Spleen (tissue), 11 donors: ENCODE measurements around the gene HSPA12A. TPM values are rescaled to one million over a fixed set of nuclear protein-coding genes. Genes with fewer than 3 reads are reported as not detected.

ENCODE experiments used
- DNase-seq: peaks from one replicate; pipeline ENCODE4 v3.0.0-alpha.2; 2020
- H3K27ac ChIP-seq, 8 donors: fragments of 200-600 bp; sonication (generic) in 7 of 8; 1 replicate in 4 of 8; 2 replicates in 4 of 8; pipeline versions ENCODE4 v1.5.0 to v1.8.0; 2016 to 2021; ENCODE audit warnings: inconsistent platforms in 4 of 8, mild to moderate bottlenecking in 4 of 8, moderate library complexity in 1 of 8
- H3K27me3 ChIP-seq, 7 donors: fragments of 200-600 bp; sonication (generic) in 6 of 7; replicated peaks in 1 of 7; 1 replicate in 4 of 7; 2 replicates in 3 of 7; pipeline versions ENCODE4 v1.5.0 to v1.8.0; 2016 to 2021; ENCODE audit warnings: inconsistent platforms in 3 of 7, mild to moderate bottlenecking in 1 of 7
- H3K36me3 ChIP-seq, 6 donors: fragments of 200-600 bp; sonication (generic) in 5 of 6; 1 replicate in 4 of 6; 2 replicates in 2 of 6; pipeline versions ENCODE4 v1.5.0 to v1.8.0; 2016 to 2021; ENCODE audit warnings: inconsistent platforms in 2 of 6
- H3K4me1 ChIP-seq, 6 donors: fragments of 200-600 bp; sonication (generic) in 5 of 6; 1 replicate in 3 of 6; 2 replicates in 3 of 6; pipeline versions ENCODE4 v1.5.0 to v1.8.0; 2016 to 2021; ENCODE audit warnings: inconsistent platforms in 3 of 6
- H3K4me3 ChIP-seq, 8 donors: fragments of 200-600 bp; sonication (generic) in 7 of 8; 1 replicate in 4 of 8; 2 replicates in 4 of 8; pipeline versions ENCODE4 v1.5.0 to v1.8.0; 2016 to 2021; ENCODE audit warnings: inconsistent platforms in 4 of 8, mild to moderate bottlenecking in 4 of 8, moderate library complexity in 2 of 8
- H3K9me3 ChIP-seq, 8 donors: fragments of 200-600 bp; sonication (generic) in 7 of 8; 1 replicate in 4 of 8; 2 replicates in 4 of 8; pipeline versions ENCODE4 v1.5.0 to v1.8.0; 2016 to 2021; ENCODE audit warnings: inconsistent platforms in 4 of 8
- POLR2A ChIP-seq, 3 donors: fragments of 450-650 bp; IDR thresholded peaks; one replicate each; pipeline ENCODE4 v1.5.1; 2017; ENCODE audit warnings: antibody characterized with exemption in 3 of 3, mild to moderate bottlenecking in 1 of 3
- POLR2AphosphoS5 ChIP-seq, 3 donors: sonication (generic); formaldehyde crosslinking; IDR thresholded peaks; one replicate each; pipeline ENCODE4 v1.5.1; 2017; ENCODE audit warnings: antibody characterized with exemption in 3 of 3
- WGBS, 5 donors: extraction: QIAGEN DNeasy Blood & Tissue Kit in 3 of 5; methylation state at CpG; one replicate each; pipeline versions ENCODE4 v1.1.5 to v1.1.7; 2013 to 2018; 5-methylcytosine and 5-hydroxymethylcytosine counted together
- intact Hi-C: fragments of 100-400 bp; cut with DNase I; formaldehyde crosslinking; loops from one replicate; pipeline ENCODE4 v1.15.0; 2023; ENCODE audit warnings: low total_unique reads
- polyA plus RNA-seq, 3 donors: library from polyadenylated mRNA; stranded (reverse); fragments of 200-250 nt; gene quantifications; one replicate each; pipeline ENCODE4 v1.2.1, GENCODE V29; 2013
- total RNA-seq, 7 donors: library from RNA; depleted of rRNA in 3 of 7; stranded (reverse); fragments of >200 nt in 3 of 7; fragmentation: NEBNext Ultra II Directional in 4 of 7; extraction: Animal tissue kit (Norgen Biotek cat#: 25700) in 4 of 7; gene quantifications; one replicate each; pipeline versions ENCODE4 v1.1.0 to v1.2.1, GENCODE V29; 2016 to 2021
- TF ChIP-seq, protein P1 (sequence below), 11 experiments: fragments of 200-600 bp in 7 of 11; fragments of 450-650 bp in 4 of 11; sonication (generic) in 4 of 11; IDR thresholded peaks in 8 of 11; conservative IDR thresholded peaks in 3 of 11; 1 replicate in 7 of 11; 2 replicates in 4 of 11; pipeline versions ENCODE4 v1.4.0 to v1.8.0; 2016 to 2021; ENCODE audit warnings: antibody characterized with exemption in 11 of 11, inconsistent platforms in 4 of 11, mild to moderate bottlenecking in 1 of 11
- donor health status: healthy with polysubstance abuse.
- donor health status: DM: no; HTN: no; CAD: no; lungs with moderate emphysema.
- donor health status: DM: no; HTN: no; CAD: no.
- donor health status: Bipolar disorder and iron deficiency.
- donor health status: healthy.
- donor health status: DM: no; HTN: no; CAD: no.
- donor health status: DM: yes; HTN: yes; CAD: no.

Gene HSPA12A
- total and polyA plus RNA-seq, 10 donors, result 1.5 to 16.5 (median 6.9) TPM

- Histone ChIP-seq H3K4me1 (no peaks in the 10 kb centered on the region), H3K9me3 (no peaks in the 10 kb centered on the region), H3K27ac (no peak overlapping the region), H3K27me3 (peaks cover 0 to 35% (median 14%) of the 10 kb centered on the region in 7 donors), H3K4me3 (no peak overlapping the region), H3K36me3 (no peaks in the 10 kb centered on the region)
- no peak for TF ChIP-seq POLR2AphosphoS5 (IDR thresholded peaks at IDR 0.05)
- intact Hi-C loops, result no loop called here
- DNase-seq, result no peak
- WGBS, 5 donors, result 76 to 92% (median 88%) methylated on average over 2 of the region's 2 CpGs
These were observed 112.3 kb downstream of the HSPA12A start for GRCh38 chr10:116630020-116630419.

DNA sequence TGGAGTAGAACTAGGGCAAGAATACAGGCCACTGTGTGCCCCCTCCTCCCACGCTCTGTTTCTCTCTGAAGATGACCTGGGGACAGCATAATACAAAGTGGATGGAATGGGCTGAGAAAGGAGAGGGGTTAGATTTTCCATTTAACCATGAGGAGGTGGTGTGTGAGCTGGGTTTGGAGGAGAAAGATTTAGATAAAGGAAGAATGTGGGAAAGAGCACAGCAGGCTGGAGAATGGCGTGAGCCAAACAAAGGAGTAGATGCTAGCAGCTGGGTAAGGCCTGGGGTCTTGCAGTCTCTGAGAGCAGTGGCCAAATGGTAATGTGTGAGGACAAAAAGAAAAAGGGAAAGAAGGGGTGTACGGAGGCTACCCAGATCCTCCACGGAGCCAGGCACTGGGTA, 113.0 kb downstream of the HSPA12A start:
- no peak overlapping the region for H3K27ac ChIP-seq
- intact Hi-C loops, result no loop called here
- no peak for DNase-seq

DNA sequence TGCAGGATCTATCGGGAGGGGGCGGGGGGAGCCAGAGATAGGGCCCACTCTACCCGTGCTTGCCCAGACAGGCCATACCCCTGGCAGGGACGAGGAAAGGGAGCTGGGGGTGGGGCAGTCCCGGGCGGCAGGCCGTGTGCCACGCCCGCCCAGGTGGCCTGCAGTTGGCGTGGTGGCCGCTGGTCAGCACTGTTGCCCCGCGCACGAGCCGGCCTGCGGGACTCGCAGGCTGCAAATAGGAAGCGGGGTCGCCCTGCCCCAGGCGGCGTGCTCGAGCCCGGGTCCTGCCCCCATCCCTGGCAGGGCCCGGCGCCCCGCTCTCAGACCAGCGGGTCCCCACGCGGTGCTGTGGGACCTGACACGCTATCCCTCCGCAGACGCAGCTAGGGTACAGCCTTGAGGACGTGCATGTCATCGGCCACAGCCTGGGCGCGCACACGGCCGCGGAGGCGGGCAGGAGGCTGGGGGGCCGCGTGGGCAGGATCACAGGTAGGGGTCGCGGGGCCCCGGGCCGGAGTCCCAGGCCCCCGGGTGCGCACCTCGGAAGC, 114.9 kb downstream of the HSPA12A start:
- intact Hi-C loops, result no loop called here
- H3K27me3 ChIP-seq, result peaks cover 0 to 48% (median 14%) of the 10 kb centered on the region in 7 donors
- no peaks in the 10 kb centered on the region for H3K4me1 ChIP-seq
- DNase-seq, result no peak
- peak overlapping the region in 1 of 8 donors; percentile 46 for H3K4me3 ChIP-seq
- no peak overlapping the region for H3K27ac ChIP-seq
- no peaks in the 10 kb centered on the region for H3K9me3 ChIP-seq
- WGBS, 5 donors, result 4 to 18% (median 6%) methylated on average over 14 to 49 of the region's 49 CpGs
- TF ChIP-seq POLR2AphosphoS5 (IDR thresholded peaks at IDR 0.05) (no peak), POLR2A (IDR thresholded peaks at IDR 0.05) (no peak)
- TF ChIP-seq, protein P1, sequence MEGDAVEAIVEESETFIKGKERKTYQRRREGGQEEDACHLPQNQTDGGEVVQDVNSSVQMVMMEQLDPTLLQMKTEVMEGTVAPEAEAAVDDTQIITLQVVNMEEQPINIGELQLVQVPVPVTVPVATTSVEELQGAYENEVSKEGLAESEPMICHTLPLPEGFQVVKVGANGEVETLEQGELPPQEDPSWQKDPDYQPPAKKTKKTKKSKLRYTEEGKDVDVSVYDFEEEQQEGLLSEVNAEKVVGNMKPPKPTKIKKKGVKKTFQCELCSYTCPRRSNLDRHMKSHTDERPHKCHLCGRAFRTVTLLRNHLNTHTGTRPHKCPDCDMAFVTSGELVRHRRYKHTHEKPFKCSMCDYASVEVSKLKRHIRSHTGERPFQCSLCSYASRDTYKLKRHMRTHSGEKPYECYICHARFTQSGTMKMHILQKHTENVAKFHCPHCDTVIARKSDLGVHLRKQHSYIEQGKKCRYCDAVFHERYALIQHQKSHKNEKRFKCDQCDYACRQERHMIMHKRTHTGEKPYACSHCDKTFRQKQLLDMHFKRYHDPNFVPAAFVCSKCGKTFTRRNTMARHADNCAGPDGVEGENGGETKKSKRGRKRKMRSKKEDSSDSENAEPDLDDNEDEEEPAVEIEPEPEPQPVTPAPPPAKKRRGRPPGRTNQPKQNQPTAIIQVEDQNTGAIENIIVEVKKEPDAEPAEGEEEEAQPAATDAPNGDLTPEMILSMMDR (IDR thresholded peaks at IDR 0.05 in 8 of 11, conservative IDR thresholded peaks at IDR 0.05 in 3 of 11), result peak in 3 of 11 experiments; percentile 27 to 45 (median 37)
- H3K36me3 ChIP-seq, result no peaks in the 10 kb centered on the region

More for the DNA sequence above, 113.0 kb downstream of the HSPA12A start:
- no peaks in the 10 kb centered on the region for H3K4me1 ChIP-seq
- H3K36me3 ChIP-seq, result no peaks in the 10 kb centered on the region
- TF ChIP-seq, protein P1 (IDR thresholded peaks at IDR 0.05 in 8 of 11, conservative IDR thresholded peaks at IDR 0.05 in 3 of 11), result no peak
- no peak for TF ChIP-seq POLR2AphosphoS5 (IDR thresholded peaks at IDR 0.05)
- no peak overlapping the region for H3K4me3 ChIP-seq
- peaks cover 0 to 41% (median 14%) of the 10 kb centered on the region in 7 donors for H3K27me3 ChIP-seq
- no peaks in the 10 kb centered on the region for H3K9me3 ChIP-seq
- WGBS, 5 donors, result 73 to 91% (median 78%) methylated on average over 4 of the region's 4 CpGs

- DNase-seq, result no peak
- TF ChIP-seq POLR2A (IDR thresholded peaks at IDR 0.05), result no peak
- no peak for TF ChIP-seq POLR2AphosphoS5 (IDR thresholded peaks at IDR 0.05)
- TF ChIP-seq, protein P1 (IDR thresholded peaks at IDR 0.05 in 8 of 11, conservative IDR thresholded peaks at IDR 0.05 in 3 of 11), result no peak
- Histone ChIP-seq H3K27ac (no peak overlapping the region), H3K4me1 (no peaks in the 10 kb centered on the region), H3K4me3 (no peak overlapping the region), H3K36me3 (no peaks in the 10 kb centered on the region), H3K9me3 (no peaks in the 10 kb centered on the region), H3K27me3 (peaks cover 0 to 48% (median 14%) of the 10 kb centered on the region in 7 donors)
- WGBS, 5 donors, result 71 to 80% (median 78%) methylated on average over 8 to 9 of the region's 9 CpGs
- intact Hi-C loops, result no loop called here
These were observed 115.6 kb downstream of the HSPA12A start for GRCh38 chr10:116626815-116627214.
